ENCODE measurements around the gene SRCAP.
"Not testable (repeated sequence)": the region's sequence is repeated elsewhere in the genome, so short reads cannot be mapped to it uniquely, and the experiment has no call there.

SRCAP gene

GRCh38 chr16:30669026-30669902, 29.7 kb upstream of the SRCAP start:
- no peak overlapping the region for H3K4me3 ChIP-seq (ENCODE audit: low read length)
- TF ChIP-seq ZNF274 (IDR thresholded peaks at IDR 0.05; ENCODE audit: low read depth, low read length), result no peak

GRCh38 chr16:30669903-30670824, 28.8 kb upstream of the SRCAP start:
- no peak for TF ChIP-seq ZNF274 (IDR thresholded peaks at IDR 0.05; ENCODE audit: low read depth, low read length)

GRCh38 chr16:30675143-30675542, 23.8 kb upstream of the SRCAP start:
- TF ChIP-seq ZNF274 (IDR thresholded peaks at IDR 0.05; ENCODE audit: low read depth, low read length), result no peak
- H3K4me3 ChIP-seq (ENCODE audit: low read length), result no peak overlapping the region

More at GRCh38 chr16:30669903-30670824, 28.8 kb upstream of the SRCAP start:
- H3K4me3 ChIP-seq (ENCODE audit: low read length), result no peak overlapping the region

GRCh38 chr16:30677931-30678585, 20.9 kb upstream of the SRCAP start:
- no peak for TF ChIP-seq ZNF274 (IDR thresholded peaks at IDR 0.05; ENCODE audit: low read depth, low read length)
- no peak overlapping the region for H3K4me3 ChIP-seq (ENCODE audit: low read length)

- TF ChIP-seq ZNF274 (IDR thresholded peaks at IDR 0.05; ENCODE audit: low read depth, low read length), result no peak
Measured at GRCh38 chr16:30678586-30678970, 20.4 kb upstream of the SRCAP start.

GRCh38 chr16:30680326-30680725, 18.6 kb upstream of the SRCAP start:
- no peak overlapping the region for H3K4me3 ChIP-seq (ENCODE audit: low read length)
- TF ChIP-seq ZNF274 (IDR thresholded peaks at IDR 0.05; ENCODE audit: low read depth, low read length), result no peak

More at GRCh38 chr16:30678586-30678970, 20.4 kb upstream of the SRCAP start:
- no peak overlapping the region for H3K4me3 ChIP-seq (ENCODE audit: low read length)

GRCh38 chr16:30688701-30689100, 10.3 kb upstream of the SRCAP start:
- no peak for TF ChIP-seq ZNF274 (IDR thresholded peaks at IDR 0.05; ENCODE audit: low read depth, low read length)
- H3K4me3 ChIP-seq (ENCODE audit: low read length), result no peak overlapping the region

- TF ChIP-seq ZNF274 (IDR thresholded peaks at IDR 0.05; ENCODE audit: low read depth, low read length), result no peak
Measured at GRCh38 chr16:30691907-30692306, 7.1 kb upstream of the SRCAP start.

GRCh38 chr16:30692396-30693064, 6.4 kb upstream of the SRCAP start:
- H3K4me3 ChIP-seq (ENCODE audit: low read length), result no peak overlapping the region
- TF ChIP-seq ZNF274 (IDR thresholded peaks at IDR 0.05; ENCODE audit: low read depth, low read length), result no peak

More at GRCh38 chr16:30691907-30692306, 7.1 kb upstream of the SRCAP start:
- no peak overlapping the region for H3K4me3 ChIP-seq (ENCODE audit: low read length)

- no peak for TF ChIP-seq ZNF274 (IDR thresholded peaks at IDR 0.05; ENCODE audit: low read depth, low read length)
- no peak overlapping the region for H3K4me3 ChIP-seq (ENCODE audit: low read length)
Measured at GRCh38 chr16:30694926-30695693, 3.9 kb upstream of the SRCAP start.

- not testable (repeated sequence) for H3K4me3 ChIP-seq (ENCODE audit: low read length)
Measured at GRCh38 chr16:30696646-30697045, 2.3 kb upstream of the SRCAP start.

GRCh38 chr16:30697264-30698138, 1.5 kb upstream of the SRCAP start:
- H3K4me3 ChIP-seq (ENCODE audit: low read length), result peak overlapping the region; percentile 74
- no peak for TF ChIP-seq ZNF274 (IDR thresholded peaks at IDR 0.05; ENCODE audit: low read depth, low read length)

All from GM08714 (cell line).